Measurements from ENCODE around the gene CNTN4.

GRCh38 chr3:2166552-2166951, 67.9 kb downstream of the CNTN4 start:
- no peak for TF ChIP-seq CTCF (IDR thresholded peaks at IDR 0.05; ENCODE audit: low read depth, low read length, missing input control)
- no peak for TF ChIP-seq ZBTB33 (IDR thresholded peaks at IDR 0.05)
- no peak for TF ChIP-seq RAD21 (IDR thresholded peaks at IDR 0.05)
- no peak for TF ChIP-seq REST (IDR thresholded peaks at IDR 0.05)
- no peak for TF ChIP-seq NR2F2 (IDR thresholded peaks at IDR 0.05)
- no peak for TF ChIP-seq EGR1 (IDR thresholded peaks at IDR 0.05; ENCODE audit: low read depth in 2 of 2)

All from liver (tissue), 3 donors.